GM12872 (cell line): Measurements from ENCODE around the gene USF1.

ENCODE experiments used
- TF ChIP-seq, protein P1 (sequence below): IDR thresholded peaks from 3 replicates; pipeline ENCODE4 v1.5.1; 2011; ENCODE audit warnings: low read depth, mild to moderate bottlenecking, low read length, moderate library complexity; ENCODE audit not compliant: insufficient read depth

The USF1 gene, protein sequence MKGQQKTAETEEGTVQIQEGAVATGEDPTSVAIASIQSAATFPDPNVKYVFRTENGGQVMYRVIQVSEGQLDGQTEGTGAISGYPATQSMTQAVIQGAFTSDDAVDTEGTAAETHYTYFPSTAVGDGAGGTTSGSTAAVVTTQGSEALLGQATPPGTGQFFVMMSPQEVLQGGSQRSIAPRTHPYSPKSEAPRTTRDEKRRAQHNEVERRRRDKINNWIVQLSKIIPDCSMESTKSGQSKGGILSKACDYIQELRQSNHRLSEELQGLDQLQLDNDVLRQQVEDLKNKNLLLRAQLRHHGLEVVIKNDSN

DNA sequence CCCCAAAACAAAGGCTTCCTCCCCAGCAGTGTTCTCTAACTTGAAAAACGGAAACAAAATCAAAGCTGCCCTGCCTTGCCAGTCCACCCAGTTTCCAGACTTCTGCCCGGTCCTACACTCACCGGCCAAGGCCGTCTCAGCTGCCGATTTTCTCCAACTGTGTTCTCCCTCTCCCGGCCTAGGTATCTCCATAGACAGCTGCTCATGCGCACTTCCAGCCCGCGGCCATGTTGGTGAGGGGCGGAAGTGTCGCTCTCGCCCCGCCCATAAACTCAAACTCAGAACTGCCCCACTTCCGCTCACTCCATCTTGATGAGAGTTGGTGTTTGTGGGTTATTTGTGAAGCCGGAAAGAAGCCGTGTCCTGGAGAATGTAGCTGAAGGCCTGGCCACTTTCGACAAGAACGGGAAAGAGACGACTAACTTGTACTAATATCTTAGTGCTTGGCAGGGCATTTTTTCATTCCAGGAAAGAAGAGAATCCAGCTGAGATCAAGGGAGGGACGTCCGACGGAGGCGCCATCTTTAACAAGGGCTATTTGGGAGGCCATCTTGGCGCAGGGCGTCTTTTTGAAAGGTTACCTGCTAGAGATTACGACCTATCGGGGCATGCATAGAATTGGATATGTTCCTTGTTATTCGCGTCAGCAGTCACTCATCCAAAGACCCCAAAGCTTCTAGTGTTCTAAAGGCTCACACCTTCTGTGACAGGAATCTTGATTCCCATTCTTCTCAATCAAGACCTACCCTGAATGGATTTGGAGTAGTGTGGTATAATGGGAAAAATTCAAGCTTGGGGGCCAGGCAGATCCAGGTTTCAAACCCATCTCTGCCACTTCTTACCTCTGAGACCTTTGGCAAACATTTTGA is at the start of gene USF1:
Gene USF1 (minus strand): TSS at position 242 of the 869 bp plus-strand sequence. CDS start 2,702 bp downstream, outside the sequence.
- TF ChIP-seq, protein P1, sequence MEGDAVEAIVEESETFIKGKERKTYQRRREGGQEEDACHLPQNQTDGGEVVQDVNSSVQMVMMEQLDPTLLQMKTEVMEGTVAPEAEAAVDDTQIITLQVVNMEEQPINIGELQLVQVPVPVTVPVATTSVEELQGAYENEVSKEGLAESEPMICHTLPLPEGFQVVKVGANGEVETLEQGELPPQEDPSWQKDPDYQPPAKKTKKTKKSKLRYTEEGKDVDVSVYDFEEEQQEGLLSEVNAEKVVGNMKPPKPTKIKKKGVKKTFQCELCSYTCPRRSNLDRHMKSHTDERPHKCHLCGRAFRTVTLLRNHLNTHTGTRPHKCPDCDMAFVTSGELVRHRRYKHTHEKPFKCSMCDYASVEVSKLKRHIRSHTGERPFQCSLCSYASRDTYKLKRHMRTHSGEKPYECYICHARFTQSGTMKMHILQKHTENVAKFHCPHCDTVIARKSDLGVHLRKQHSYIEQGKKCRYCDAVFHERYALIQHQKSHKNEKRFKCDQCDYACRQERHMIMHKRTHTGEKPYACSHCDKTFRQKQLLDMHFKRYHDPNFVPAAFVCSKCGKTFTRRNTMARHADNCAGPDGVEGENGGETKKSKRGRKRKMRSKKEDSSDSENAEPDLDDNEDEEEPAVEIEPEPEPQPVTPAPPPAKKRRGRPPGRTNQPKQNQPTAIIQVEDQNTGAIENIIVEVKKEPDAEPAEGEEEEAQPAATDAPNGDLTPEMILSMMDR, result no peak

DNA sequence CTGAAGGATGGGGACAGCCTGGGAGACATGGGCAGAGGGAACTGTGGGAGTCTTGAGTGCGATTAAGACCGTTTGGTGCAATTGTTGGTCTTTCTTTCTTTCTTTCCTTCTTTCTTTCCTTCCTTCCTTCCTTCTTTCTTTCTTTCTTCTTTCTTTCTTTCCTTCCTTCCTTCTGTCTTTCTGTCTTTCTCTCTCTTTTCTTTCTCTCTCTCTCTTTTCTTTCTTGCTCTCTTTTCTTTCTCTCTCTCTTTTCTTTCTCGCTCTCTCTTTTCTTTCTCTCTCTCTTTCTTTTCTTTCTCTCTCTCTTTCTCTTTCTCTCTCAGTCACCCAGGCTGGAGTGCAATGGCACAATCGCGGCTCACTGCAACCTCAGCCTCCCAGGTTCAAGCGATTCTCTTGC is 49.5 kb upstream of the USF1 start:
- TF ChIP-seq, protein P1, result no peak

DNA sequence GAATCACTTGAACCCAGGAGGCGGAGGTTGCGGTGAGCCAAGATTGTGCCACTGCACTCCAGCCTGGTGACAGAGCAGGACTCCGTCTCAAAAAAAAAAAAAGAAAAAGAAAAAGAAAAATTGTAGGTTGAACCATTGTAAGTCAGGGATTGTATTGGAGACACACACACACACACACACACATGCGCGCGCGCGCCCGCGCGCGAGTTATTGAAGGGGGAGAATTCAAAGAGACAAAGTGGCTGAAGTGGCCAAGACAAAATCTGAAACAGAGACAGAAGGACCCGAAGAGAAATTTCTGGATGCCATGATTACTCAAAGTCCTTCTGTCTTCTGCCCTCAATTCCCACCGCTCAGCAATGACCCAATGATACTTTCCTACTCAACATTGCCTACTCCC is 48.7 kb upstream of the USF1 start:
- TF ChIP-seq, protein P1, result no peak

DNA sequence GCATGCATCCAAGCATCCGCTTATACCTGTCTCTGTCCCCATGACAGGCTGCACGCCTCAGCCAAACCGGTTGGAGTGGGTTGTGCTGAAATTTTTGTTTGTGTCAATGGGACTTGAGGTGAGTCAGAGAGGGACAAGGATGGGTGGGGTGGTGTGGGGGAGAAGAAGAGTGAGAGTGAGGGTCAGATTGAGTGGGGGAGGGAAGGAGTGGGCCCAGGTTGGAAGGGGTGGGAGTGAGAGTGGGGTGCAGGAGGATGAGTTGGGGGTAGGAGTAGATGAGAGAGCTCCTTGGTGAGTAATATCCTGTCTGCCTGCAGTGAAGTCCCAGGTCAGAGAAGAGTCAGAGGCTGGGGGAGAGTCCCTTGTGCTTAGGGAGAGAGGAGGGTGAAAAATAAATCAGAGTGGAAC is 46.8 kb upstream of the USF1 start:
- TF ChIP-seq, protein P1, result no peak

DNA sequence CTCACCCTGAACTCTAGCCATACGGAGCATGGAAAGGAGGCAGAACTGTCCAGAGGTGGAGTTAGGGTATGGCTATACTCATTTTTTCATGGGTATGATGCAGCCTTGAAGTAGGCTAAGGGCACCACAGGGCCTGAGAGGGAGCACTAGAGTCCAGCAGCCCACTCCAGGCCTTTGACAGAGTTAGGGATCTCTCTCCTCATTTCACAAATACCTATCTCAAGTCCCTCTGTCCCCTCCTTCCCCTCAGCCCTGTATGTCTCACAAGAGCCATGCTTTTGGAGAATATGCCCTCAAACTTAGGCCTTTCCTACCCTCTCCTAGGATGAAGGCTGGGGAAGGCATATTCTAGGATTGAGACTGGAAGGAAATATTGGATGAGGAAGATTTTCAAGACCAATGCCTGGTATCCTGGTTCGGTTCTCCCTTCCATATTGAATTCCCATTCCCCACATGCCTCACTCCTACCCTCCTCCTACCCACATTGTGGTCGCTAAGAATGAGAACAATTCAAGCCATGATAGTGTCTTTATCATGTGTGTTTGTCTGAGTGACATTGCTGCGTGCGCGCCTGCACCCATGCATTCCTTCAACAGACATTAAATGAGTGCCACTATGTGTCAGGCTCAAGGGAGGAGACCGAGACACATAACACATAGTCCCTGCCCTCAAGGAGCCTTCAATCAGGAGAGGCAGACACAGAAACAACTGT is 46.2 kb upstream of the USF1 start:
- TF ChIP-seq, protein P1, result no peak

DNA sequence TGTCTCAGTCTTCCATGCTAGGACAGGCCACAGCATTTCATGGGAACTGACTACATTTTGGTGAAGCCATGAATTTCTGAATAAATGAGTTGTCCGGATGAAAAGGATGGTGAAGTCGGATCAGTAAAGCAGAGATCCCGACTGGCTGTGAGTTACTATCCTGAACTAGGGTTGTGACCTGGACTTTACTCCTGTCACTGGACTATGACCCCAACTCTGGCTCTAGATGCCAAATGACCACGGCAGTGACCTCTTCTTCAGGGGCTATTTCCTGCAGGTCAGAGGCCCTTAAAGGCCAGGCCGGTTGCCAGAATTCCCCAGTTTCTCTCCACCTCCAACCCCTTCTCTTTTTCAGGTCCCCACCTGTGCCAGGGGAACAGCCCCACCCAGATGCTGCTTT is 45.3 kb upstream of the USF1 start:
- TF ChIP-seq, protein P1, result no peak

DNA sequence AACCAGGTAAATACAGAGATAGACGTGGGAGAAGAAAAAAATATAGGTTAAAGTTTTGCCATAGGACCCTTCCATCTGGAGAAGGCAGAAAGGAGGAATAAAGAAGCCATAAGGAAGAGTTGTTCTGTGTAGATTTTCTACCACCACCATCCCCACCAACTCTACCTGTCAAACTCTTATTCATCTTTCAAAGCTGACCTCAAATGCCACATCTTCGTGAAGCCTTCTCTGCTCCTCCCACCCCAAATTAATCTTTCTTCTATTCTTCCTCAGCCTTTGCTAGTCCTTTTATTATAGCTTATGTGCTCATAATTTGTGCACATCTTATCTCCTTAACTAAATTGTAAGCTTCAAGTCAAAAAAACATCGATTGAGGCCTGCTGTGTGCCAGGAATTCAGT is 44.8 kb upstream of the USF1 start:
- TF ChIP-seq, protein P1, result no peak
